ENCODE data around the gene WDFY2. TPM values are rescaled to one million over a fixed set of nuclear protein-coding genes. Genes with fewer than 3 reads are reported as not detected.

The WDFY2 gene
- total and polyA plus RNA-seq, 10 of the 15 experiments (the other 5 are each of a cell fraction or from before 2014, with no cell fraction given) = 2.1 to 13.0 (median 8.1) TPM

- Histone ChIP-seq H3K4me3 (no peak overlapping the region), H2AFZ (ENCODE audit: control insufficient read depth, low read depth, low read length) (no peak overlapping the region), H3K4me1 (ENCODE audit: control insufficient read depth, insufficient read depth, low read length) (peaks cover 11% of the 10 kb centered on the region), H3K27me3 (replicated peaks in 1 of 2; ENCODE audit: control insufficient read depth in 2 of 2, insufficient read depth in 2 of 2, low read length in 1 of 2) (no peaks in the 10 kb centered on the region), H4K20me1 (ENCODE audit: control insufficient read depth, insufficient read depth) (no peaks in the 10 kb centered on the region), H3K79me2 (ENCODE audit: control insufficient read depth, insufficient read depth, low read length) (no peaks in the 10 kb centered on the region; the same call in none of the 2 replicates), H3K4me2 (ENCODE audit: control insufficient read depth, insufficient read depth) (no peak overlapping the region), H3K27ac (ENCODE audit: control insufficient read depth, insufficient read depth) (no peak overlapping the region), H3K36me3 (ENCODE audit: control insufficient read depth in 2 of 2, insufficient read depth in 2 of 2, low read length in 1 of 2) (no peaks in the 10 kb centered on the region), H3K9ac (ENCODE audit: control insufficient read depth, insufficient read depth, low read length) (no peak overlapping the region), H3K9me3 (replicated peaks; ENCODE audit: control insufficient read depth, insufficient read depth, low read length) (no peaks in the 10 kb centered on the region)
- in situ Hi-C loops (cut with MboI) = no loop called here
- TF ChIP-seq MEF2B (IDR thresholded peaks at IDR 0.05; ENCODE audit: partially characterized antibody, poor library complexity, severe bottlenecking) = no peak
- no peak for TF ChIP-seq ELK1 (IDR thresholded peaks at IDR 0.05; ENCODE audit: low read depth, low read length)
- TF ChIP-seq STAT3 (IDR thresholded peaks at IDR 0.05; ENCODE audit: low read depth, low read length) = no peak
- no peak for TF ChIP-seq ZNF274 (IDR thresholded peaks at IDR 0.05; ENCODE audit: insufficient read depth, insufficient read length)
- TF ChIP-seq E2F4 (IDR thresholded peaks at IDR 0.05; ENCODE audit: low read depth, low read length) = no peak
- no peak for TF ChIP-seq ATF3 (IDR thresholded peaks at IDR 0.05; ENCODE audit: borderline replicate concordance, extremely low read depth, low read depth, low read length)
- TF ChIP-seq NFYA (IDR thresholded peaks at IDR 0.05; ENCODE audit: borderline replicate concordance, low read depth, low read length) = no peak
- TF ChIP-seq ATF2 (IDR thresholded peaks at IDR 0.05; ENCODE audit: low read length) = no peak
- TF ChIP-seq WRNIP1 (IDR thresholded peaks at IDR 0.05; ENCODE audit: borderline replicate concordance, low read depth, low read length) = no peak
- no peak for TF ChIP-seq ZBTB4 (CRISPR knock-in tag; IDR thresholded peaks at IDR 0.05)
- no peak for TF ChIP-seq RB1 (IDR thresholded peaks at IDR 0.05; ENCODE audit: borderline replicate concordance)
- TF ChIP-seq DPF2 (IDR thresholded peaks at IDR 0.05) = no peak
- no peak for TF ChIP-seq ZNF384 (IDR thresholded peaks at IDR 0.05; ENCODE audit: borderline replicate concordance, low read depth, low read length)
- TF ChIP-seq JUNB (IDR thresholded peaks at IDR 0.05) = no peak
- TF ChIP-seq NFXL1 (IDR thresholded peaks at IDR 0.05; ENCODE audit: borderline replicate concordance) = no peak
- intact Hi-C loops (cut with micrococcal nuclease; ENCODE audit: unreplicated experiment) = no loop called here
- POLR2A ChIA-PET = interaction anchor here (1.2 kb wide), 1 partner anchor 10 kb away, joined by 10 read pairs; no protein-coding TSS in a partner anchor
- 95% methylated on average over 1 of the region's 1 CpG for WGBS (ENCODE audit: insufficient coverage, insufficient replicate concordance, low lambda C conversion rate, missing lambda C conversion rate)
- DNase-seq (ENCODE audit: low read depth, low spot score) (no peak), FAIRE-seq (no peak), ATAC-seq (no peak)
- SMC1A ChIA-PET (ENCODE audit: uncharacterized antibody, unreplicated experiment) = interaction anchor here (0.6 to 1.1 kb wide), 3 partner anchors 25 to 125 kb away, joined by 3 to 5 read pairs (median 4); no protein-coding TSS in a partner anchor
- CTCF ChIA-PET = no interaction called here
- no TSS peak for BruUV-seq (replicated peaks)
- RAD21 ChIA-PET (ENCODE audit: unreplicated experiment) = no interaction called here
Measured at GRCh38 chr13:51639171-51639570, 54.9 kb downstream of the WDFY2 start.

All from GM12878 (cell line).